Retinal pigment epithelial cell (primary cell): Measurements from ENCODE around the gene INSYN2B.

ENCODE experiments used
- DNase-seq: peaks from one replicate; pipeline ENCODE4 v3.0.0-alpha.2; 2010; ENCODE audit warnings: low read depth
- H3K4me3 ChIP-seq: 2 replicates; pipeline ENCODE4 v1.5.1; 2011; ENCODE audit warnings: mild to moderate bottlenecking, low read length, control low read depth, moderate library complexity
- TF ChIP-seq, protein P1 (sequence below): conservative IDR thresholded peaks from 2 replicates; pipeline ENCODE4 v1.5.1; 2011; ENCODE audit warnings: low read depth, low read length, control low read depth, inconsistent platforms

Gene INSYN2B

DNA sequence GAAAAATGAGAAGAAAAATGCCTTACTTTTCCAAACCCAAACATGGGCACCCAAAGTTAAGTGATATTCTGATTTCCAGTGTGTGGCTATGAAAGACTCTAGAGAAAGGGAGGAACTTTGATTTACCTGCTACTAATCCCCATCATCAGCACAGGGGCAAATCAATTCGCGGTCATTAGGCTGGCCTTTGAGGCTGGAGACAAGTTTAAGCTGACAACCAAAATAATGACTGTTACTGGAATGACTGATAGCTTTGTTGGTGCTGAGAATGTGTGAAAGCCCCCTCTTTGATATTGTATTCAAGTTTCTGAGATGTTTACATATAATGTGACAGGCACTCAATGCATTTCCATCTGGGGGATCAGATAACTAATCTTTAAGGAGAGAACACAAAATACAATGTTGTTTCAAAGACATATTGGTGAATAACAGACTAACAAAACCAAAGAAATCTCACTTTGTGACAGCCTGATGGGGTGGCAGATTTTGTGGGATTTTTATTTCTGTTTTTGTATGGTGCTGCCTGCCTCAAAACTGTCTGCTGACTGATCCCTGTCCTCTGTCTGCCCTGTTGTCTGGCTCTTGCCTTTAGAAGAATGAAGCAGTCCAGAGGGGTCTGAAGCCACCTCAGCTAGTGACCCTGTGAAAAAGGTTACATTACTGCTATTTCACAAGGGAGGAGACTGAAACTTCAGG lies 12.6 kb upstream of the INSYN2B start:
- DNase-seq: no peak

GRCh38 chr5:169991115-169991869 lies 11.0 kb upstream of the INSYN2B start:
- TF ChIP-seq, protein P1, sequence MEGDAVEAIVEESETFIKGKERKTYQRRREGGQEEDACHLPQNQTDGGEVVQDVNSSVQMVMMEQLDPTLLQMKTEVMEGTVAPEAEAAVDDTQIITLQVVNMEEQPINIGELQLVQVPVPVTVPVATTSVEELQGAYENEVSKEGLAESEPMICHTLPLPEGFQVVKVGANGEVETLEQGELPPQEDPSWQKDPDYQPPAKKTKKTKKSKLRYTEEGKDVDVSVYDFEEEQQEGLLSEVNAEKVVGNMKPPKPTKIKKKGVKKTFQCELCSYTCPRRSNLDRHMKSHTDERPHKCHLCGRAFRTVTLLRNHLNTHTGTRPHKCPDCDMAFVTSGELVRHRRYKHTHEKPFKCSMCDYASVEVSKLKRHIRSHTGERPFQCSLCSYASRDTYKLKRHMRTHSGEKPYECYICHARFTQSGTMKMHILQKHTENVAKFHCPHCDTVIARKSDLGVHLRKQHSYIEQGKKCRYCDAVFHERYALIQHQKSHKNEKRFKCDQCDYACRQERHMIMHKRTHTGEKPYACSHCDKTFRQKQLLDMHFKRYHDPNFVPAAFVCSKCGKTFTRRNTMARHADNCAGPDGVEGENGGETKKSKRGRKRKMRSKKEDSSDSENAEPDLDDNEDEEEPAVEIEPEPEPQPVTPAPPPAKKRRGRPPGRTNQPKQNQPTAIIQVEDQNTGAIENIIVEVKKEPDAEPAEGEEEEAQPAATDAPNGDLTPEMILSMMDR: no peak
- H3K4me3 ChIP-seq: no peak overlapping the region
- no peak for DNase-seq

More for the DNA sequence above, 12.6 kb upstream of the INSYN2B start:
- no peak overlapping the region for H3K4me3 ChIP-seq
- TF ChIP-seq, protein P1: no peak

GRCh38 chr5:169989365-169989764 lies 9.1 kb upstream of the INSYN2B start:
- H3K4me3 ChIP-seq: no peak overlapping the region
- TF ChIP-seq, protein P1: no peak
- DNase-seq: no peak

- no peak overlapping the region for H3K4me3 ChIP-seq
- DNase-seq: no peak
- TF ChIP-seq, protein P1: no peak
Observed at GRCh38 chr5:169988947-169989346, 8.7 kb upstream of the INSYN2B start.

- TF ChIP-seq, protein P1: no peak
- no peak for DNase-seq
- H3K4me3 ChIP-seq: no peak overlapping the region
Observed at GRCh38 chr5:169988206-169988605, 7.9 kb upstream of the INSYN2B start.

- DNase-seq: no peak
- H3K4me3 ChIP-seq: peak overlapping the region; percentile 52
- TF ChIP-seq, protein P1: no peak
Observed at GRCh38 chr5:169979871-169980270, 424 bp downstream of the INSYN2B start.

- TF ChIP-seq, protein P1: no peak
- DNase-seq: no peak
- H3K4me3 ChIP-seq: peak overlapping the region; percentile 52
Observed at GRCh38 chr5:169978714-169979113, 1.6 kb downstream of the INSYN2B start.
